Body of pancreas (tissue), 4 donors: Measurements from ENCODE around the gene KTN1.
A peak's percentile ranks its signal among the peaks of the same experiment; 100 is the strongest.

Source experiments
- POLR2A ChIP-seq, 3 donors: fragments of 450-650 bp; IDR thresholded peaks; one replicate each; pipeline ENCODE4 v1.6.1; 2016; ENCODE audit warnings: antibody characterized with exemption in 3 of 3, mild to moderate bottlenecking in 2 of 3
- TF ChIP-seq, protein P1 (sequence below), 7 experiments: fragments of 450-650 bp in 4 of 7; fragments of 200-600 bp in 3 of 7; sonication (generic) in 3 of 7; IDR thresholded peaks; one replicate each; pipeline ENCODE4 v1.5.1; 2016 to 2019; ENCODE audit warnings: antibody characterized with exemption in 7 of 7

DNA sequence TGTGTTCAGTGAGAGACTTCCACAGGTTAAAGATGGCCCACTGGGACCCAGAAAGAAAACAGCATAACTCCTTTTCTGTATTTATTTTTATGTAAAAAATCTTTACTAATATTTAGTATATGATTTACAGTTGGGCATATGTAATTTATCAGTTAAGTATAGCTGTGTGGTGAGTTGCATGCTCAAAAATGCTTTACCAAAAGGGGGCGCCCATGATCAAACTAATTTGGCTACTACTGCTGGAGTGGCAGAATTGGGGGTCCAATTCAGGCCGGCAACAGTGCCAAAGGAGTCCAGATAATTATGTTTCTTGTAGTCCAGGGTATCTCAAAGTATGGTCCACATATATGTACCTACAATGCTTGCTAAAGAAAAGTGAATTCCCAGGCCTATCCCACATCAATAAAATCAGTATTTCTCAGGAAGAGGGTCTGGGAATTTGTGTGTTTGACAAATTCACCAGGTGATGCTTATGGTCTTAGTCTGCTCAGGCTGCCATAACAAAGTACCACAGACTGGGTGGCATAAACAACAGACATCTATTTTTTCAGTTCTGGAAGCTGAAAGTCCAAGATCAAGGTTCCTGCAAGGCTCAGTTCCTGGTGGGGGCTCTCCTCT is 152.0 kb downstream of the KTN1 start:
- TF ChIP-seq, protein P1, sequence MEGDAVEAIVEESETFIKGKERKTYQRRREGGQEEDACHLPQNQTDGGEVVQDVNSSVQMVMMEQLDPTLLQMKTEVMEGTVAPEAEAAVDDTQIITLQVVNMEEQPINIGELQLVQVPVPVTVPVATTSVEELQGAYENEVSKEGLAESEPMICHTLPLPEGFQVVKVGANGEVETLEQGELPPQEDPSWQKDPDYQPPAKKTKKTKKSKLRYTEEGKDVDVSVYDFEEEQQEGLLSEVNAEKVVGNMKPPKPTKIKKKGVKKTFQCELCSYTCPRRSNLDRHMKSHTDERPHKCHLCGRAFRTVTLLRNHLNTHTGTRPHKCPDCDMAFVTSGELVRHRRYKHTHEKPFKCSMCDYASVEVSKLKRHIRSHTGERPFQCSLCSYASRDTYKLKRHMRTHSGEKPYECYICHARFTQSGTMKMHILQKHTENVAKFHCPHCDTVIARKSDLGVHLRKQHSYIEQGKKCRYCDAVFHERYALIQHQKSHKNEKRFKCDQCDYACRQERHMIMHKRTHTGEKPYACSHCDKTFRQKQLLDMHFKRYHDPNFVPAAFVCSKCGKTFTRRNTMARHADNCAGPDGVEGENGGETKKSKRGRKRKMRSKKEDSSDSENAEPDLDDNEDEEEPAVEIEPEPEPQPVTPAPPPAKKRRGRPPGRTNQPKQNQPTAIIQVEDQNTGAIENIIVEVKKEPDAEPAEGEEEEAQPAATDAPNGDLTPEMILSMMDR (IDR thresholded peaks at IDR 0.05) = peak; percentile 33 to 65 (median 59)
- TF ChIP-seq POLR2A (IDR thresholded peaks at IDR 0.05) = no peak
